22Rv1 (cell line): ENCODE data around the gene PRKCB.

Experiments
- ZFX ChIP-seq: fragments of 450-650 bp; IDR thresholded peaks from 2 replicates; pipeline ENCODE4 v1.6.1; 2017; ENCODE audit warnings: antibody characterized with exemption, borderline replicate concordance
- TF ChIP-seq, protein P1 (sequence below): fragments of 450-650 bp; IDR thresholded peaks from 2 replicates; pipeline ENCODE4 v1.5.1; 2017; ENCODE audit warnings: mild to moderate bottlenecking

DNA sequence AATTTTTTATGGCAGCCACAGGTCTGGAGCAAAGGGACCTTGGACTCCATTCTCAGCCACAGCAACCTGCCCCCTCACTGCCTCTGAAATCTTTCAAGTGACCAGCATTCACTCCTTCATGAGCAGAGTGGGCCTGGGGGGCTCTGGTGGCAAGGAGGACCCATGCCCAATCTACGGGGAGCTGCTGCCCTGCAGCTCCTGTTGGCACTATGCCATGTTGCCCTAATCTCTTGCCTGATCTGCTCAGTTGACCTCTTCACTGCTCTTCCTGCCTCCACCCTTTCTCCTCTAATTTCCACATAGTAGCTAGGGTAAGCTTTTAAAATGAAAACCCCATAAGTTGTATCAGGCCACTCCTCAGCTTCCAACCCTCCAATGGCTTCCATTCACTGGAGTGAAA, 2.9 kb upstream of the PRKCB start:
- TF ChIP-seq ZFX: no peak
- TF ChIP-seq, protein P1, sequence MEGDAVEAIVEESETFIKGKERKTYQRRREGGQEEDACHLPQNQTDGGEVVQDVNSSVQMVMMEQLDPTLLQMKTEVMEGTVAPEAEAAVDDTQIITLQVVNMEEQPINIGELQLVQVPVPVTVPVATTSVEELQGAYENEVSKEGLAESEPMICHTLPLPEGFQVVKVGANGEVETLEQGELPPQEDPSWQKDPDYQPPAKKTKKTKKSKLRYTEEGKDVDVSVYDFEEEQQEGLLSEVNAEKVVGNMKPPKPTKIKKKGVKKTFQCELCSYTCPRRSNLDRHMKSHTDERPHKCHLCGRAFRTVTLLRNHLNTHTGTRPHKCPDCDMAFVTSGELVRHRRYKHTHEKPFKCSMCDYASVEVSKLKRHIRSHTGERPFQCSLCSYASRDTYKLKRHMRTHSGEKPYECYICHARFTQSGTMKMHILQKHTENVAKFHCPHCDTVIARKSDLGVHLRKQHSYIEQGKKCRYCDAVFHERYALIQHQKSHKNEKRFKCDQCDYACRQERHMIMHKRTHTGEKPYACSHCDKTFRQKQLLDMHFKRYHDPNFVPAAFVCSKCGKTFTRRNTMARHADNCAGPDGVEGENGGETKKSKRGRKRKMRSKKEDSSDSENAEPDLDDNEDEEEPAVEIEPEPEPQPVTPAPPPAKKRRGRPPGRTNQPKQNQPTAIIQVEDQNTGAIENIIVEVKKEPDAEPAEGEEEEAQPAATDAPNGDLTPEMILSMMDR: no peak
